Right cardiac atrium (tissue), 5 donors: ENCODE results near the gene WDHD1. TPM values are rescaled to one million over a fixed set of nuclear protein-coding genes. Genes with fewer than 3 reads are reported as not detected.
"Not testable (repeated sequence)": the region's sequence is repeated elsewhere in the genome, so short reads cannot be mapped to it uniquely, and the experiment has no call there.

Source experiments
- ATAC-seq, 2 donors: fragments of 200-7000 bp; cut with Tn5 transposase; one replicate each; pipeline versions ENCODE4 v1.8.0 to v1.9.1; 2020; ENCODE audit warnings: moderate library complexity in 2 of 2, mild to moderate bottlenecking in 1 of 2
- DNase-seq, 3 donors: peaks; one replicate each; pipeline ENCODE4 v3.0.0-alpha.2; 2020
- H3K27ac ChIP-seq: one replicate; pipeline ENCODE4 v1.5.1; 2013; ENCODE audit warnings: mild to moderate bottlenecking, low read length, control low read depth, moderate library complexity
- H3K27me3 ChIP-seq: one replicate; pipeline ENCODE4 v1.6.1; 2013; ENCODE audit not compliant: control insufficient read depth, insufficient read depth
- H3K4me1 ChIP-seq: one replicate; pipeline ENCODE4 v1.6.1; 2013; ENCODE audit warnings: low read length; ENCODE audit not compliant: control insufficient read depth, insufficient read depth
- H3K4me3 ChIP-seq: one replicate; pipeline ENCODE4 v1.5.1; 2013; ENCODE audit warnings: low read length, control low read depth
- H3K9me3 ChIP-seq: one replicate; pipeline ENCODE4 v1.6.1; 2013; ENCODE audit warnings: low read length; ENCODE audit not compliant: control insufficient read depth
- WGBS: extraction: QIAGEN DNeasy Blood & Tissue Kit; methylation state at CpG from one replicate; pipeline ENCODE4 v1.1.7; 2013; 5-methylcytosine and 5-hydroxymethylcytosine counted together
- intact Hi-C, 4 donors: fragments of 100-400 bp; cut with DNase I; formaldehyde crosslinking; loops; one replicate each; pipeline versions ENCODE4 v1.11.0 to v1.14.0; 2022 to 2023
- polyA plus RNA-seq: library from polyadenylated mRNA; stranded (reverse); fragments of 200-250 nt; gene quantifications from one replicate; pipeline ENCODE4 v1.2.3, GENCODE V29; 2013
- total RNA-seq, 4 donors: library from RNA; stranded (reverse); fragmentation: NEBNext Ultra II Directional; extraction: Animal tissue kit (Norgen Biotek cat#: 25700); gene quantifications; one replicate each; pipeline ENCODE4 v1.2.1, GENCODE V29; 2021
- donor health status: healthy with polysubstance abuse.
- donor health status: DM: no; HTN: yes; CAD: no.
- donor health status: DM: no; HTN: no; CAD: no.
- donor health status: DM: no; HTN: yes; CAD: no; lungs with severe emphysema.
- donor health status: DM: yes; HTN: yes; CAD: no.

Gene WDHD1
- total and polyA plus RNA-seq, 5 donors = 0.68 to 3.4 (median 1.8) TPM

GRCh38 chr14:55047301-55048053, 20.6 kb upstream of the WDHD1 start:
- no peaks in the 10 kb centered on the region for H3K27me3 ChIP-seq
- WGBS = 81% methylated on average over 5 of the region's 5 CpGs
- peaks cover 3% of the 10 kb centered on the region for H3K4me1 ChIP-seq
- ATAC-seq (no peak), DNase-seq (no peak)
- no peak overlapping the region for H3K4me3 ChIP-seq
- intact Hi-C loops = no loop called here
- H3K27ac ChIP-seq = no peak overlapping the region
- H3K9me3 ChIP-seq = no peaks in the 10 kb centered on the region

- H3K9me3 ChIP-seq = no peaks in the 10 kb centered on the region
- intact Hi-C loops = no loop called here
- H3K27ac ChIP-seq = no peak overlapping the region
- ATAC-seq (no peak), DNase-seq (no peak)
- H3K4me3 ChIP-seq = no peak overlapping the region
- no peaks in the 10 kb centered on the region for H3K4me1 ChIP-seq
- no peaks in the 10 kb centered on the region for H3K27me3 ChIP-seq
These were observed 18.2 kb upstream of the WDHD1 start for GRCh38 chr14:55045087-55045486.

GRCh38 chr14:55043528-55043927, 16.6 kb upstream of the WDHD1 start:
- 92% methylated on average over 5 of the region's 5 CpGs for WGBS
- no peak for DNase-seq
- Histone ChIP-seq H3K9me3 (no peaks in the 10 kb centered on the region), H3K4me3 (no peak overlapping the region), H3K27ac (no peak overlapping the region), H3K27me3 (no peaks in the 10 kb centered on the region), H3K4me1 (no peaks in the 10 kb centered on the region)
- intact Hi-C loops = no loop called here
- ATAC-seq = no peak

GRCh38 chr14:55038708-55039107, 11.8 kb upstream of the WDHD1 start:
- intact Hi-C loops = no loop called here
- H3K27ac ChIP-seq = no peak overlapping the region
- no peaks in the 10 kb centered on the region for H3K9me3 ChIP-seq
- DNase-seq (no peak), ATAC-seq (no peak)
- H3K4me1 ChIP-seq = no peaks in the 10 kb centered on the region
- H3K27me3 ChIP-seq = no peaks in the 10 kb centered on the region
- H3K4me3 ChIP-seq = no peak overlapping the region

- H3K27me3 ChIP-seq, H3K27ac ChIP-seq, H3K4me1 ChIP-seq, ATAC-seq, DNase-seq, H3K9me3 ChIP-seq, intact Hi-C loops, H3K4me3 ChIP-seq: not testable (repeated sequence)
These were observed 11.1 kb upstream of the WDHD1 start for GRCh38 chr14:55037995-55038394.

GRCh38 chr14:55031190-55031589, 4.3 kb upstream of the WDHD1 start:
- H3K27me3 ChIP-seq = no peaks in the 10 kb centered on the region
- ATAC-seq (no peak), DNase-seq (no peak)
- 33% methylated on average over 2 of the region's 2 CpGs for WGBS
- no peak overlapping the region for H3K27ac ChIP-seq
- no peaks in the 10 kb centered on the region for H3K9me3 ChIP-seq
- intact Hi-C loops = no loop called here
- H3K4me3 ChIP-seq = no peak overlapping the region
- H3K4me1 ChIP-seq = no peaks in the 10 kb centered on the region

GRCh38 chr14:55028476-55028875, 1.6 kb upstream of the WDHD1 start:
- DNase-seq (no peak), ATAC-seq (no peak)
- intact Hi-C loops = no loop called here
- Histone ChIP-seq H3K9me3 (no peaks in the 10 kb centered on the region), H3K4me3 (peak overlapping the region; percentile 78), H3K27ac (no peak overlapping the region), H3K27me3 (no peaks in the 10 kb centered on the region), H3K4me1 (no peaks in the 10 kb centered on the region)
- WGBS = 69% methylated on average over 4 of the region's 4 CpGs

GRCh38 chr14:55028066-55028465, 1.2 kb upstream of the WDHD1 start:
- ATAC-seq = no peak
- Histone ChIP-seq H3K4me3 (peak overlapping the region; percentile 78), H3K9me3 (no peaks in the 10 kb centered on the region), H3K4me1 (no peaks in the 10 kb centered on the region), H3K27ac (no peak overlapping the region), H3K27me3 (no peaks in the 10 kb centered on the region)
- 3% methylated on average over 8 of the region's 8 CpGs for WGBS
- DNase-seq = no peak
- intact Hi-C loops = no loop called here

- WGBS = 1% methylated on average over 9 of the region's 9 CpGs
- no peak for ATAC-seq
- Histone ChIP-seq H3K27ac (no peak overlapping the region), H3K4me1 (no peaks in the 10 kb centered on the region), H3K4me3 (peak overlapping the region; percentile 78), H3K27me3 (no peaks in the 10 kb centered on the region), H3K9me3 (no peaks in the 10 kb centered on the region)
- DNase-seq = no peak
- intact Hi-C loops = no loop called here
These were observed 482 bp downstream of the WDHD1 start for GRCh38 chr14:55026441-55026792.

- ATAC-seq (no peak), DNase-seq (no peak)
- H3K4me3 ChIP-seq = peak overlapping the region; percentile 78
- no peak overlapping the region for H3K27ac ChIP-seq
- H3K4me1 ChIP-seq = no peaks in the 10 kb centered on the region
- WGBS = 21% methylated on average over 7 of the region's 7 CpGs
- H3K27me3 ChIP-seq = no peaks in the 10 kb centered on the region
- intact Hi-C loops = no loop called here
- no peaks in the 10 kb centered on the region for H3K9me3 ChIP-seq
These were observed 951 bp downstream of the WDHD1 start for GRCh38 chr14:55025948-55026347.

- DNase-seq, H3K27ac ChIP-seq, H3K4me3 ChIP-seq, intact Hi-C loops, H3K4me1 ChIP-seq, ATAC-seq, H3K27me3 ChIP-seq, H3K9me3 ChIP-seq: not testable (repeated sequence)
- 89% methylated on average over 2 of the region's 5 CpGs for WGBS
These were observed 2.5 kb downstream of the WDHD1 start for GRCh38 chr14:55024365-55024764.

GRCh38 chr14:55019968-55020554, 6.8 kb downstream of the WDHD1 start:
- intact Hi-C loops = no loop called here
- Histone ChIP-seq H3K4me3 (no peak overlapping the region), H3K27ac (no peak overlapping the region), H3K27me3 (no peaks in the 10 kb centered on the region), H3K4me1 (no peaks in the 10 kb centered on the region), H3K9me3 (no peaks in the 10 kb centered on the region)
- no peak for ATAC-seq
- no peak for DNase-seq
- WGBS = 86% methylated on average over 2 of the region's 2 CpGs
